Astrocyte (in vitro differentiated cells and primary cell): ENCODE data around the gene SNX30.

Experiments
- EZH2 ChIP-seq: IDR thresholded peaks from 2 replicates; pipeline ENCODE4 v1.6.1; 2012; ENCODE audit warnings: mild to moderate bottlenecking, low read length, inconsistent platforms; ENCODE audit not compliant: insufficient read depth
- TF ChIP-seq, protein P1 (sequence below): IDR thresholded peaks from 2 replicates; pipeline ENCODE4 v1.5.1; 2011; ENCODE audit warnings: low read depth, mild to moderate bottlenecking, inconsistent platforms, low read length, moderate library complexity; ENCODE audit not compliant: insufficient read depth

- TF ChIP-seq, protein P1, sequence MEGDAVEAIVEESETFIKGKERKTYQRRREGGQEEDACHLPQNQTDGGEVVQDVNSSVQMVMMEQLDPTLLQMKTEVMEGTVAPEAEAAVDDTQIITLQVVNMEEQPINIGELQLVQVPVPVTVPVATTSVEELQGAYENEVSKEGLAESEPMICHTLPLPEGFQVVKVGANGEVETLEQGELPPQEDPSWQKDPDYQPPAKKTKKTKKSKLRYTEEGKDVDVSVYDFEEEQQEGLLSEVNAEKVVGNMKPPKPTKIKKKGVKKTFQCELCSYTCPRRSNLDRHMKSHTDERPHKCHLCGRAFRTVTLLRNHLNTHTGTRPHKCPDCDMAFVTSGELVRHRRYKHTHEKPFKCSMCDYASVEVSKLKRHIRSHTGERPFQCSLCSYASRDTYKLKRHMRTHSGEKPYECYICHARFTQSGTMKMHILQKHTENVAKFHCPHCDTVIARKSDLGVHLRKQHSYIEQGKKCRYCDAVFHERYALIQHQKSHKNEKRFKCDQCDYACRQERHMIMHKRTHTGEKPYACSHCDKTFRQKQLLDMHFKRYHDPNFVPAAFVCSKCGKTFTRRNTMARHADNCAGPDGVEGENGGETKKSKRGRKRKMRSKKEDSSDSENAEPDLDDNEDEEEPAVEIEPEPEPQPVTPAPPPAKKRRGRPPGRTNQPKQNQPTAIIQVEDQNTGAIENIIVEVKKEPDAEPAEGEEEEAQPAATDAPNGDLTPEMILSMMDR, result no peak
- TF ChIP-seq EZH2, result no peak
Observed at GRCh38 chr9:112815868-112816267, 65.3 kb downstream of the SNX30 start.
